DMS53 treated with DMSO at 0.1 percent for 48 hours (cell line): ENCODE data around the gene GP2.
"Not testable (repeated sequence)": the region's sequence is repeated elsewhere in the genome, so short reads cannot be mapped to it uniquely, and the experiment has no call there.

Experiments
- DNase-seq: peaks from one replicate; lab custom pipeline; 2025; ENCODE audit not compliant: unreplicated experiment; lab: John Stamatoyannopoulos, UW

GP2 gene

GRCh38 chr16:20326321-20326720 is 992 bp downstream of the GP2 start:
- no peak for DNase-seq

GRCh38 chr16:20325005-20325404 is 2.3 kb downstream of the GP2 start:
- DNase-seq, result no peak

GRCh38 chr16:20323591-20324117 is 3.7 kb downstream of the GP2 start:
- no peak for DNase-seq

- no peak for DNase-seq
Observed at GRCh38 chr16:20322696-20323095, 4.6 kb downstream of the GP2 start.

GRCh38 chr16:20321671-20322070 is 5.6 kb downstream of the GP2 start:
- no peak for DNase-seq

GRCh38 chr16:20321051-20321450 is 6.3 kb downstream of the GP2 start:
- not testable (repeated sequence) for DNase-seq

GRCh38 chr16:20320592-20320991 is 6.7 kb downstream of the GP2 start:
- no peak for DNase-seq

GRCh38 chr16:20320178-20320577 is 7.1 kb downstream of the GP2 start:
- DNase-seq, result no peak

GRCh38 chr16:20319406-20319805 is 7.9 kb downstream of the GP2 start:
- DNase-seq, result no peak

- no peak for DNase-seq
Observed at GRCh38 chr16:20318437-20318836, 8.9 kb downstream of the GP2 start.

- no peak for DNase-seq
Observed at GRCh38 chr16:20318006-20318405, 9.3 kb downstream of the GP2 start.

- DNase-seq, result no peak
Observed at GRCh38 chr16:20317117-20317516, 10.2 kb downstream of the GP2 start.

- no peak for DNase-seq
Observed at GRCh38 chr16:20316715-20317114, 10.6 kb downstream of the GP2 start.

GRCh38 chr16:20315764-20316163 is 11.5 kb downstream of the GP2 start:
- no peak for DNase-seq

- DNase-seq, result no peak
Observed at GRCh38 chr16:20314575-20314974, 12.7 kb downstream of the GP2 start.

- DNase-seq, result no peak
Observed at GRCh38 chr16:20313741-20314140, 13.6 kb downstream of the GP2 start.

GRCh38 chr16:20312536-20313095 is 14.7 kb downstream of the GP2 start:
- not testable (repeated sequence) for DNase-seq

GRCh38 chr16:20311548-20311947 is 15.8 kb downstream of the GP2 start:
- no peak for DNase-seq

- no peak for DNase-seq
Observed at GRCh38 chr16:20310421-20311395, 16.6 kb downstream of the GP2 start.

GRCh38 chr16:20309786-20310185 is 17.5 kb downstream of the GP2 start:
- DNase-seq, result no peak

GRCh38 chr16:20308801-20309590 is 18.3 kb downstream of the GP2 start:
- no peak for DNase-seq
